Adipocyte (in vitro differentiated cells): ENCODE measurements around the gene DGKQ.

ENCODE experiments used
- DNase-seq: peaks from one replicate; pipeline ENCODE4 v3.0.0-alpha.2; 2015; ENCODE audit warnings: low read depth
- H3K27me3 ChIP-seq: replicated peaks from 2 replicates; pipeline ENCODE4 v1.7.0; 2013; ENCODE audit warnings: mild to moderate bottlenecking, low read length, moderate library complexity; ENCODE audit not compliant: control insufficient read depth, insufficient read depth
- H3K36me3 ChIP-seq: 2 replicates; pipeline ENCODE4 v1.7.0; 2013; ENCODE audit warnings: low read length, mild to moderate bottlenecking, moderate library complexity; ENCODE audit not compliant: control insufficient read depth, insufficient read depth, severe bottlenecking
- H3K4me1 ChIP-seq: 2 replicates; pipeline ENCODE4 v1.7.0; 2013; ENCODE audit warnings: mild to moderate bottlenecking, low read length, moderate library complexity; ENCODE audit not compliant: control insufficient read depth, insufficient read depth
- H3K4me3 ChIP-seq: 2 replicates; pipeline ENCODE4 v1.7.0; 2013; ENCODE audit warnings: mild to moderate bottlenecking, low read length, moderate library complexity
- H3K9ac ChIP-seq: 2 replicates; pipeline ENCODE4 v1.7.0; 2013; ENCODE audit warnings: mild to moderate bottlenecking, low read length, moderate library complexity
- H3K9me3 ChIP-seq: 2 replicates; pipeline ENCODE4 v1.7.0; 2013; ENCODE audit warnings: mild to moderate bottlenecking, low read length, moderate library complexity; ENCODE audit not compliant: control insufficient read depth

Gene DGKQ

GRCh38 chr4:967113-968104 is 6.0 kb downstream of the DGKQ start:
- H3K9ac ChIP-seq = no peak overlapping the region
- no peak overlapping the region for H3K4me3 ChIP-seq
- H3K36me3 ChIP-seq = peaks cover 27% of the 10 kb centered on the region
- no peaks in the 10 kb centered on the region for H3K9me3 ChIP-seq
- DNase-seq = no peak
- no peaks in the 10 kb centered on the region for H3K27me3 ChIP-seq
- peaks cover 15% of the 10 kb centered on the region for H3K4me1 ChIP-seq

DNA sequence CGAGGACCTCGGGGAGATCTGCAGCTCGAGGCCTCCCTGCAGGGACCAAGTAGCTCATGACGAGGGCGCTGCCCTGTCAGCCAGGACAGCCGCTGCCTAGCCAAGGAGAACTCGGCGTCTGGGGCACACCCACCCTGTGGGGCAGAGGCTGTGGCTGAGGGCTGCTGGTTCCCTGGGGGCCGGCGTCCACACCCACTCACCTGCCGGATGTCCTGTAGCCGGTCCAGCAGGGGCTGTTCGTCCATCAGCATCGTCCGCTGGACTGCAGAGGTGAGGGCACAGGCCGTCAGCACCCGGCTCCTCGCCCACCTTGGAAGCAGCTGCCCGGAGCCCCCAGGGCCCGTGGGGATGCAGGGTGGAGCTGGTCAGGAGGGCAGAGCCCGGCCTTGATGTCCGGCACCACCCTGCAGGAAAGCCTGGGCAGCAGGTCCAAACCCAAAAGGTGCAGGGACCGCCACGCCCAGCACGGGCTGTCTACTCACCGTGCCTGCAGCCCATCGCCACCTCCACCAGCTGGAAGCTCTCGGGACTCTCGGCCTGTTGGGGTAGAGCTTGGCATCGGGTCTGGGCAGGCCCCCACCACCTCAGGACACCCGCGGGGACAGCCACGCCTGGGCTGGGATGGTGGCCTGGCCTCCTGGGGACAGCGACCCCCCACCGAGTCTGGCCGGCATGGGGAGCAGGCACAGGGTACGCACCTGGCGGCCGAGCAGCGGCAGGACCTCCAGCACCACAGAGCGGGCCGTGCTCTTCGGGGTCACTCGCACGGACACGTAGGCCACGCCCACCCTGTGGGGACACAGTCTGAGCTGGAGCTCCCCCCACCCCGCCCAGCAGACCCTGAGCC is 6.9 kb downstream of the DGKQ start:
- Histone ChIP-seq H3K27me3 (no peaks in the 10 kb centered on the region), H3K9ac (no peak overlapping the region), H3K36me3 (peaks cover 36% of the 10 kb centered on the region), H3K4me3 (no peak overlapping the region), H3K9me3 (no peaks in the 10 kb centered on the region), H3K4me1 (peaks cover 7% of the 10 kb centered on the region)
- DNase-seq = no peak

DNA sequence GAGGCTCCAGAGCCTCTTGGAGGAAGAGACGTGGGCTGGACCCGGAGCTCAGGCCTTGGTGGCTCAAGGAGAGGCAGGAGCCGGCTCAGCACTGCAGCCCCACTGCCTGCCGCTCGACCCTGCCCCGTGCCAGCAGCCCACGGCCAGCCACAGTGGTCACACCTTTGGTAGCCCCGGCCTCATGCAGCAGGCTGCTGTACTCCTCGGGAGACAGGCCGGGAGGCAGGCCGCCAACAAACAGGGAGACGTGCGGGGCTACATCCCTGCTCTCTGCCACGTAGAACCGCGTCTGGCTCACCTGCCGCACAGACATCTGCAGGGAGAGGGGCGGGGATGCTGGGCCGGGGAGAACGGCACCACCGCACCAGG is 7.6 kb downstream of the DGKQ start:
- no peaks in the 10 kb centered on the region for H3K4me1 ChIP-seq
- H3K9ac ChIP-seq = no peak overlapping the region
- no peak overlapping the region for H3K4me3 ChIP-seq
- H3K27me3 ChIP-seq = no peaks in the 10 kb centered on the region
- DNase-seq = no peak
- peaks cover 39% of the 10 kb centered on the region for H3K36me3 ChIP-seq
- H3K9me3 ChIP-seq = no peaks in the 10 kb centered on the region

GRCh38 chr4:965048-965765 is 8.2 kb downstream of the DGKQ start:
- Histone ChIP-seq H3K36me3 (peaks cover 43% of the 10 kb centered on the region), H3K9ac (no peak overlapping the region), H3K4me3 (no peak overlapping the region), H3K9me3 (no peaks in the 10 kb centered on the region), H3K4me1 (no peaks in the 10 kb centered on the region), H3K27me3 (no peaks in the 10 kb centered on the region)
- DNase-seq = no peak

DNA sequence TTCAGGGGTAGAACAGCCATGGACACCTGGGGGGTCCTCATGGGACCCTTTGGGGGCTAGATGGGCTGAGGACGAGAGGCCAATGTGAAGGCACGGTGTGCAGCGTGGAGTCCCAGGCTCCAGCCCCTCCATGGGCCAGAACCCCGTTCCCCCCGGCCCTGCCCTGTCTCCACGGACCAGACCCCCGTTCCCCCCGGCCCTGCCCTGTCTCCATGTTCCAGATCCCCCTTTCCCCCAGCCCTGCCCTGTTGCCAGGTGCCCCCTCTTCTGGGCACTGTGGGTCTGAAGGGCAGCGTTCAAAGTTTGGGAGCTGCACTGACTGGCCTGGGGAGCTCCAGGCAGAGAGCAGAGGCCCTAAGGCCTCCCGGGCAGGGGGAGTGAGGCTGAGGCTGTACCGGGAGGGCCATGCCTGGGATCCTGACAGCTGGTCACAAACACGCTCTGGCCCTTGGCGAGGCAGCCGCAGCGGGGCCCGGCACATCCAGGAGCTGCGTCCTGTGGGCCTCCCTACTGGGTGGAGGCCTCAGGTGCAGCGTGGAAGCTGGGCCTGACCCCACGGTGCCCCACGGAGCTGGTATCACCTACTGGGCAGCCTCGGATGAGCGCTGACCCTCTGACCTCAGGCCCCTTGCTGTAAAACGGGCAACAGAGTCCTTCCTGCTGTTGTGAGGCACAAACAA is 8.9 kb downstream of the DGKQ start:
- no peak for DNase-seq
- Histone ChIP-seq H3K9ac (no peak overlapping the region), H3K4me1 (no peaks in the 10 kb centered on the region), H3K27me3 (no peaks in the 10 kb centered on the region), H3K9me3 (no peaks in the 10 kb centered on the region), H3K4me3 (no peak overlapping the region), H3K36me3 (peaks cover 43% of the 10 kb centered on the region)

GRCh38 chr4:963276-964225 is 9.8 kb downstream of the DGKQ start:
- Histone ChIP-seq H3K9me3 (no peaks in the 10 kb centered on the region), H3K27me3 (no peaks in the 10 kb centered on the region), H3K4me3 (no peak overlapping the region), H3K36me3 (peaks cover 43% of the 10 kb centered on the region), H3K9ac (no peak overlapping the region), H3K4me1 (no peaks in the 10 kb centered on the region)
- DNase-seq = no peak

GRCh38 chr4:962231-963208 is 10.8 kb downstream of the DGKQ start:
- Histone ChIP-seq H3K27me3 (no peaks in the 10 kb centered on the region), H3K4me3 (no peak overlapping the region), H3K9me3 (no peaks in the 10 kb centered on the region), H3K36me3 (peaks cover 43% of the 10 kb centered on the region), H3K4me1 (no peaks in the 10 kb centered on the region), H3K9ac (no peak overlapping the region)
- no peak for DNase-seq

- DNase-seq = no peak
- Histone ChIP-seq H3K9ac (no peak overlapping the region), H3K4me1 (no peaks in the 10 kb centered on the region)
Measured at GRCh38 chr4:961351-962230, 11.8 kb downstream of the DGKQ start.

More at GRCh38 chr4:961351-962230, 11.8 kb downstream of the DGKQ start:
- Histone ChIP-seq H3K4me3 (no peak overlapping the region), H3K27me3 (no peaks in the 10 kb centered on the region), H3K36me3 (peaks cover 40% of the 10 kb centered on the region), H3K9me3 (no peaks in the 10 kb centered on the region)
